Ovary (tissue), 3 donors: ENCODE data around the gene LPAR1.

Experiments used
- POLR2A ChIP-seq: fragments of 450-650 bp; IDR thresholded peaks from one replicate; pipeline ENCODE4 v1.6.1; 2017; ENCODE audit warnings: antibody characterized with exemption, mild to moderate bottlenecking, moderate library complexity
- TF ChIP-seq, protein P1 (sequence below), 3 donors: fragments of 450-650 bp in 2 of 3; fragments of 200-600 bp in 1 of 3; IDR thresholded peaks; one replicate each; pipeline versions ENCODE4 v1.5.1 to v1.8.0; 2016 to 2022; ENCODE audit warnings: antibody characterized with exemption in 3 of 3, mild to moderate bottlenecking in 1 of 3
- donor health status: DM: no; HTN: no; CAD: no.

- TF ChIP-seq, protein P1, sequence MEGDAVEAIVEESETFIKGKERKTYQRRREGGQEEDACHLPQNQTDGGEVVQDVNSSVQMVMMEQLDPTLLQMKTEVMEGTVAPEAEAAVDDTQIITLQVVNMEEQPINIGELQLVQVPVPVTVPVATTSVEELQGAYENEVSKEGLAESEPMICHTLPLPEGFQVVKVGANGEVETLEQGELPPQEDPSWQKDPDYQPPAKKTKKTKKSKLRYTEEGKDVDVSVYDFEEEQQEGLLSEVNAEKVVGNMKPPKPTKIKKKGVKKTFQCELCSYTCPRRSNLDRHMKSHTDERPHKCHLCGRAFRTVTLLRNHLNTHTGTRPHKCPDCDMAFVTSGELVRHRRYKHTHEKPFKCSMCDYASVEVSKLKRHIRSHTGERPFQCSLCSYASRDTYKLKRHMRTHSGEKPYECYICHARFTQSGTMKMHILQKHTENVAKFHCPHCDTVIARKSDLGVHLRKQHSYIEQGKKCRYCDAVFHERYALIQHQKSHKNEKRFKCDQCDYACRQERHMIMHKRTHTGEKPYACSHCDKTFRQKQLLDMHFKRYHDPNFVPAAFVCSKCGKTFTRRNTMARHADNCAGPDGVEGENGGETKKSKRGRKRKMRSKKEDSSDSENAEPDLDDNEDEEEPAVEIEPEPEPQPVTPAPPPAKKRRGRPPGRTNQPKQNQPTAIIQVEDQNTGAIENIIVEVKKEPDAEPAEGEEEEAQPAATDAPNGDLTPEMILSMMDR (IDR thresholded peaks at IDR 0.05): no peak
- no peak for TF ChIP-seq POLR2A
Measured at GRCh38 chr9:110898358-110898757, 139.9 kb downstream of the LPAR1 start.
